NCI-H2107 treated with DMSO at 0.1 percent for 48 hours (cell line): Measurements from ENCODE around the gene ECI1.

Experiments used
- DNase-seq: peaks from one replicate; lab custom pipeline; 2025; ENCODE audit not compliant: unreplicated experiment; lab: John Stamatoyannopoulos, UW

Gene ECI1

GRCh38 chr16:2251296-2252111, at the start of gene ECI1:
TSS of gene ECI1 (minus strand) at chr16:2251587. CDS start at chr16:2251566, 21 bp downstream.
- peak; percentile 90 for DNase-seq

GRCh38 chr16:2299915-2300192, 48.5 kb upstream of the ECI1 start:
- DNase-seq = no peak

- DNase-seq = no peak
Measured at GRCh38 chr16:2299121-2299914, 47.9 kb upstream of the ECI1 start.

GRCh38 chr16:2298621-2299020, 47.2 kb upstream of the ECI1 start:
- no peak for DNase-seq

- no peak for DNase-seq
Measured at GRCh38 chr16:2297506-2297860, 46.1 kb upstream of the ECI1 start.

- DNase-seq = no peak
Measured at GRCh38 chr16:2296661-2297505, 45.5 kb upstream of the ECI1 start.

- no peak for DNase-seq
Measured at GRCh38 chr16:2295056-2295798, 43.8 kb upstream of the ECI1 start.

- DNase-seq = no peak
Measured at GRCh38 chr16:2292221-2292620, 40.8 kb upstream of the ECI1 start.

- no peak for DNase-seq
Measured at GRCh38 chr16:2289282-2289681, 37.9 kb upstream of the ECI1 start.

GRCh38 chr16:2288726-2289125, 37.3 kb upstream of the ECI1 start:
- no peak for DNase-seq

- no peak for DNase-seq
Measured at GRCh38 chr16:2287916-2288547, 36.6 kb upstream of the ECI1 start.

GRCh38 chr16:2286550-2286949, 35.2 kb upstream of the ECI1 start:
- DNase-seq = no peak

GRCh38 chr16:2285731-2286191, 34.4 kb upstream of the ECI1 start:
- no peak for DNase-seq

GRCh38 chr16:2284797-2285576, 33.6 kb upstream of the ECI1 start:
- no peak for DNase-seq

GRCh38 chr16:2284001-2284770, 32.8 kb upstream of the ECI1 start:
- no peak for DNase-seq

- DNase-seq = no peak
Measured at GRCh38 chr16:2282866-2283555, 31.6 kb upstream of the ECI1 start.

GRCh38 chr16:2282262-2282661, 30.9 kb upstream of the ECI1 start:
- no peak for DNase-seq

GRCh38 chr16:2280981-2281542, 29.7 kb upstream of the ECI1 start:
- no peak for DNase-seq
